ENCODE data around the gene RAB3A.
A peak's percentile ranks its signal among the peaks of the same experiment; 100 is the strongest.

RAB3A gene

GRCh38 chr19:18152817-18153555 is 50.9 kb downstream of the RAB3A start, which contains the start of gene PIK3R2:
Gene PIK3R2, plus strand, starts transcription at chr19:18153163. Its CDS starts 2,717 bp downstream, at chr19:18155880.
- Histone ChIP-seq H3K36me3 (ENCODE audit: low read length) (no peaks in the 10 kb centered on the region), H3F3A (ENCODE audit: insufficient read depth) (0 out of 2 replicates have a peak, but pooled peaks cover 11% of the 10 kb centered on the region), H2AFZ (ENCODE audit: low read depth, low read length, severe bottlenecking) (peak within 1 kb of the TSS; percentile 78)

GRCh38 chr19:18152442-18152816 is 51.4 kb downstream of the RAB3A start:
- H2AFZ ChIP-seq (ENCODE audit: low read depth, low read length, severe bottlenecking) = peak overlapping the region; percentile 78
- no peak for TF ChIP-seq EZH2phosphoT487 (conservative IDR thresholded peaks at IDR 0.05; ENCODE audit: low read length)
- peak; percentile 90 for TF ChIP-seq CTCF (IDR thresholded peaks at IDR 0.05; ENCODE audit: insufficient read depth, low read length, poor library complexity, severe bottlenecking)
- H3F3A ChIP-seq (ENCODE audit: insufficient read depth) = 0 out of 2 replicates have a peak, but pooled peaks cover 6% of the 10 kb centered on the region
- no peaks in the 10 kb centered on the region for H3K9me3 ChIP-seq (ENCODE audit: insufficient read depth, low read length)
- no peaks in the 10 kb centered on the region for H3K36me3 ChIP-seq (ENCODE audit: low read length)
- peak overlapping the region; percentile 69 for H3K4me3 ChIP-seq (ENCODE audit: insufficient read depth, low read length, poor library complexity, severe bottlenecking)
- peak overlapping the region; percentile 87 for H3K27ac ChIP-seq (ENCODE audit: low read depth, low read length)
- no peaks in the 10 kb centered on the region for H3K9me2 ChIP-seq (replicated peaks; ENCODE audit: insufficient read depth, low read length)
- peak overlapping the region; percentile 72 for H3K4me2 ChIP-seq (ENCODE audit: low read depth, low read length, poor library complexity, severe bottlenecking)
- H3K9ac ChIP-seq (ENCODE audit: low read length) = peak overlapping the region; percentile 92
- no peaks in the 10 kb centered on the region for H3K27me3 ChIP-seq (ENCODE audit: low read length)
- peaks cover 21% of the 10 kb centered on the region for H3K79me2 ChIP-seq (ENCODE audit: insufficient read depth, low read length)
- no peaks in the 10 kb centered on the region for H4K20me1 ChIP-seq (ENCODE audit: low read depth, low read length)

More at GRCh38 chr19:18152817-18153555, 50.9 kb downstream of the RAB3A start, which contains the start of gene PIK3R2:
- peak within 1 kb of the TSS; percentile 87 for H3K27ac ChIP-seq (ENCODE audit: low read depth, low read length)
- peak within 1 kb of the TSS; percentile 92 for H3K9ac ChIP-seq (ENCODE audit: low read length)
- no peaks in the 10 kb centered on the region for H4K20me1 ChIP-seq (ENCODE audit: low read depth, low read length)
- TF ChIP-seq CTCF (IDR thresholded peaks at IDR 0.05; ENCODE audit: insufficient read depth, low read length, poor library complexity, severe bottlenecking) = no peak
- peak within 1 kb of the TSS; percentile 86 for H3K4me3 ChIP-seq (ENCODE audit: insufficient read depth, low read length, poor library complexity, severe bottlenecking)
- H3K9me3 ChIP-seq (ENCODE audit: insufficient read depth, low read length) = no peaks in the 10 kb centered on the region
- peak within 1 kb of the TSS; percentile 75 for H3K4me2 ChIP-seq (ENCODE audit: low read depth, low read length, poor library complexity, severe bottlenecking)
- peaks cover 21% of the 10 kb centered on the region for H3K79me2 ChIP-seq (ENCODE audit: insufficient read depth, low read length)
- no peaks in the 10 kb centered on the region for H3K9me2 ChIP-seq (replicated peaks; ENCODE audit: insufficient read depth, low read length)
- H3K27me3 ChIP-seq (ENCODE audit: low read length) = no peaks in the 10 kb centered on the region

- H3K4me2 ChIP-seq (ENCODE audit: low read depth, low read length, poor library complexity, severe bottlenecking) = peak overlapping the region; percentile 72
- peak overlapping the region; percentile 87; the same call in 1 of the 2 replicates for H3K27ac ChIP-seq (ENCODE audit: low read depth, low read length)
- no peaks in the 10 kb centered on the region for H3K27me3 ChIP-seq (ENCODE audit: low read length)
- H3K79me2 ChIP-seq (ENCODE audit: insufficient read depth, low read length) = peaks cover 21% of the 10 kb centered on the region
- H3K9me3 ChIP-seq (ENCODE audit: insufficient read depth, low read length) = no peaks in the 10 kb centered on the region
- no peak for TF ChIP-seq CTCF (IDR thresholded peaks at IDR 0.05; ENCODE audit: insufficient read depth, low read length, poor library complexity, severe bottlenecking)
- TF ChIP-seq EZH2phosphoT487 (conservative IDR thresholded peaks at IDR 0.05; ENCODE audit: low read length) = no peak
- H3K9ac ChIP-seq (ENCODE audit: low read length) = peak overlapping the region; percentile 92
- no peaks in the 10 kb centered on the region for H3K36me3 ChIP-seq (ENCODE audit: low read length)
- H4K20me1 ChIP-seq (ENCODE audit: low read depth, low read length) = no peaks in the 10 kb centered on the region
- H3K9me2 ChIP-seq (replicated peaks; ENCODE audit: insufficient read depth, low read length) = no peaks in the 10 kb centered on the region
- H3K4me3 ChIP-seq (ENCODE audit: insufficient read depth, low read length, poor library complexity, severe bottlenecking) = no peak overlapping the region
- H3F3A ChIP-seq (ENCODE audit: insufficient read depth) = 0 out of 2 replicates have a peak, but pooled peaks cover 3% of the 10 kb centered on the region
- H2AFZ ChIP-seq (ENCODE audit: low read depth, low read length, severe bottlenecking) = no peak overlapping the region
These were observed 52.8 kb downstream of the RAB3A start for GRCh38 chr19:18150776-18151624.
